ENCODE measurements around the gene STX18.

DNA sequence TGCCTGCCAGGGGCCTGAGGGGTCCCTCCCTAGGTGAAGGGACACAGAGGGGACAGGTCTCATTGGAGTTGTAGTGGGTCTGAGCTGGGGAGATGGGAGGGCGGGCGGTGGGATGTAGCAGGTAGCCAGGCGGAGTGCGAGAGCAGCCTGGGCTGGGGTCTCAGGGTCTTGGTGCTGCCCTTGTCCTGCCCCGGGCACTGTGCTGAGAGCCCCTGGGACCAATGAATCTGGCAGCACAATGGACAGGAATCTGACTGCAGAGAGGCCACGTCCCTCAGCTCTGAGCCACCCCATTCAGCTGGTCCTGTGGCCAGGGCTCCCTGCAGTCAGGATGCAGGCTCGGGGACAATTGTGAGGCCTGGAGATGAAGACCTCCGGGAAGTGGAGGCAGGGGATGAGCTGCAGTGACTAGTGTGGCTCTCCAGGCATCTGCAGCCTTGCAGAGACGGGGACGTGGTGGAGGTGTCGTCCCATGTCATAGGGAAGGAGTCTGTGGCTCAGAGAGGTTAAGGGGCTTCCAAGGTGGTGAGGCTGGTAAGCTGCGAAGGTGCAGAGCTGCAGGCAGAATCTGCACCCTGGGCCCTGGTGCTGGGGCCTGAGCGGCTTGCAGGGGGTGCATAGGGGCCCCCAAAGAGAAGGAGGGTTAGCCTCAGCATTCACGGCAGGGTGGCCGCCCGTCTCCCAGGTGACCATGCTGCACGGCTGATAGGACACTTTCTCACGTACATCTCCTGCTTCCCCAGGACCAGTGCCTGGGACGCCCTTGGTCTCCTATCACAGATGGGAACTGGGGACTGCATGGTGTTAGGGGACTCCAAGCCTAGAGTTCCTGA, 134.3 kb downstream of the STX18 start:
- no peak for TF ChIP-seq EZH2 (IDR thresholded peaks at IDR 0.05)
- TF ChIP-seq, protein P1, sequence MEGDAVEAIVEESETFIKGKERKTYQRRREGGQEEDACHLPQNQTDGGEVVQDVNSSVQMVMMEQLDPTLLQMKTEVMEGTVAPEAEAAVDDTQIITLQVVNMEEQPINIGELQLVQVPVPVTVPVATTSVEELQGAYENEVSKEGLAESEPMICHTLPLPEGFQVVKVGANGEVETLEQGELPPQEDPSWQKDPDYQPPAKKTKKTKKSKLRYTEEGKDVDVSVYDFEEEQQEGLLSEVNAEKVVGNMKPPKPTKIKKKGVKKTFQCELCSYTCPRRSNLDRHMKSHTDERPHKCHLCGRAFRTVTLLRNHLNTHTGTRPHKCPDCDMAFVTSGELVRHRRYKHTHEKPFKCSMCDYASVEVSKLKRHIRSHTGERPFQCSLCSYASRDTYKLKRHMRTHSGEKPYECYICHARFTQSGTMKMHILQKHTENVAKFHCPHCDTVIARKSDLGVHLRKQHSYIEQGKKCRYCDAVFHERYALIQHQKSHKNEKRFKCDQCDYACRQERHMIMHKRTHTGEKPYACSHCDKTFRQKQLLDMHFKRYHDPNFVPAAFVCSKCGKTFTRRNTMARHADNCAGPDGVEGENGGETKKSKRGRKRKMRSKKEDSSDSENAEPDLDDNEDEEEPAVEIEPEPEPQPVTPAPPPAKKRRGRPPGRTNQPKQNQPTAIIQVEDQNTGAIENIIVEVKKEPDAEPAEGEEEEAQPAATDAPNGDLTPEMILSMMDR (IDR thresholded peaks at IDR 0.05), result no peak
- no peak for TF ChIP-seq EZH2phosphoT487 (IDR thresholded peaks at IDR 0.05)

All from neural progenitor cell (in vitro differentiated cells).